Fibroblast of the aortic adventitia (primary cell): ENCODE results near the gene FGF12. TPM values are rescaled to one million over a fixed set of nuclear protein-coding genes. Genes with fewer than 3 reads are reported as not detected.

Experiments
- DNase-seq: peaks from one replicate; pipeline ENCODE4 v3.0.0-alpha.2; 2010; ENCODE audit warnings: low read depth
- H3K4me3 ChIP-seq: 2 replicates; pipeline ENCODE4 v1.5.1; 2011; ENCODE audit warnings: low read depth, mild to moderate bottlenecking, control low read depth, low read length, moderate library complexity
- total RNA-seq: library from RNA; depleted of rRNA; stranded (reverse); fragments of >200 nt; gene quantifications from 2 replicates; pipeline ENCODE4 v1.2.3, GENCODE V29; 2012; ENCODE audit warnings: low replicate concordance
- TF ChIP-seq, protein P1 (sequence below): IDR thresholded peaks from 2 replicates; pipeline ENCODE4 v1.5.1; 2011; ENCODE audit warnings: mild to moderate bottlenecking, low read length, control low read depth, inconsistent platforms; ENCODE audit not compliant: insufficient read depth

The FGF12 gene
- total RNA-seq, 1 donor = 0.36 TPM

DNA sequence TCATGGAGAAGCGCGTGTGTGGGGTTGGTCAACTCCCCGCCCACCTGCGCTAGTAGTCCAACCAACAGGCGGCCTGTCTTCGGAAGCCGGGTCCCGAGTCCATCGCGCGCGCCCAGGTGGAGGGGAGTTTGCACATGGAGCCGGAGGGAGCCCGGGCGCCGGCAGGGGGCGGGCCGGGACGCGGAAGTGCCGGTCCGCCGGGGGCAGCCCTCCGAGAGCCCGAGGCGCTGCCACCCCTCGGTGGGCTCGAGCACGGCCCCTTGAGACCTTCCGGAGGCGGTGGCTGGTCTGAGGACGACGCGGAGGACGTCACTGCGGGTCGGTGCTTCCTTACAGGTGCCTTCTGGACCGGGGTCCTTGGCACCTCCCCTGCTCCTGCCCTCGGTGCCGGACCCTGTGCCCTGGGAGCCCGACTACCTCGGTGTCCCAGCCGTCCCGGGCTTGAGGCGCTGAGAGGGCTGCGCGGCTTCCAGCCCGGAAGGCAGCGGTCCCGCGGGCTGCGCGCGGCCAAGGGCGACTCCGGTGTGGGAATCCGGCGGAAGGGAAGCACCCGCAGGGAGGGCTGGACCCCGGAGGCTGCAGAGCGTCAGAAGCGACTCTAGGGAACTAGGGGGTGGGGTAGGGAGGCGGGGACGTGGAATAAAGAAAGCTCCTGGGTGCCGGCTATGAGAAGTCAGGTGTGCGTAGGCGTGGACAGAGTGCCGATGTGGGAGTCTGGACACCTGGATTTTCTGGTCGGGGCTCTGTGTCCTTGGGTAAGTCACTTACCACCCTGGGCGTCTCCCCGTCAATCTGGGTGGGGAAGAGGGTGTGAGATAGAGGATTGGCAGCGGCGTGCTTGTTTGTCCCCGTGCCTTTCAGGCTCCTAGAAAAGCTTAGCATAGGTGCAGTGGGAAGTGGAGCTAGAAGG, 212.3 kb downstream of the FGF12 start:
- TF ChIP-seq, protein P1, sequence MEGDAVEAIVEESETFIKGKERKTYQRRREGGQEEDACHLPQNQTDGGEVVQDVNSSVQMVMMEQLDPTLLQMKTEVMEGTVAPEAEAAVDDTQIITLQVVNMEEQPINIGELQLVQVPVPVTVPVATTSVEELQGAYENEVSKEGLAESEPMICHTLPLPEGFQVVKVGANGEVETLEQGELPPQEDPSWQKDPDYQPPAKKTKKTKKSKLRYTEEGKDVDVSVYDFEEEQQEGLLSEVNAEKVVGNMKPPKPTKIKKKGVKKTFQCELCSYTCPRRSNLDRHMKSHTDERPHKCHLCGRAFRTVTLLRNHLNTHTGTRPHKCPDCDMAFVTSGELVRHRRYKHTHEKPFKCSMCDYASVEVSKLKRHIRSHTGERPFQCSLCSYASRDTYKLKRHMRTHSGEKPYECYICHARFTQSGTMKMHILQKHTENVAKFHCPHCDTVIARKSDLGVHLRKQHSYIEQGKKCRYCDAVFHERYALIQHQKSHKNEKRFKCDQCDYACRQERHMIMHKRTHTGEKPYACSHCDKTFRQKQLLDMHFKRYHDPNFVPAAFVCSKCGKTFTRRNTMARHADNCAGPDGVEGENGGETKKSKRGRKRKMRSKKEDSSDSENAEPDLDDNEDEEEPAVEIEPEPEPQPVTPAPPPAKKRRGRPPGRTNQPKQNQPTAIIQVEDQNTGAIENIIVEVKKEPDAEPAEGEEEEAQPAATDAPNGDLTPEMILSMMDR = no peak
- H3K4me3 ChIP-seq = peak overlapping the region; percentile 44
- no peak for DNase-seq

DNA sequence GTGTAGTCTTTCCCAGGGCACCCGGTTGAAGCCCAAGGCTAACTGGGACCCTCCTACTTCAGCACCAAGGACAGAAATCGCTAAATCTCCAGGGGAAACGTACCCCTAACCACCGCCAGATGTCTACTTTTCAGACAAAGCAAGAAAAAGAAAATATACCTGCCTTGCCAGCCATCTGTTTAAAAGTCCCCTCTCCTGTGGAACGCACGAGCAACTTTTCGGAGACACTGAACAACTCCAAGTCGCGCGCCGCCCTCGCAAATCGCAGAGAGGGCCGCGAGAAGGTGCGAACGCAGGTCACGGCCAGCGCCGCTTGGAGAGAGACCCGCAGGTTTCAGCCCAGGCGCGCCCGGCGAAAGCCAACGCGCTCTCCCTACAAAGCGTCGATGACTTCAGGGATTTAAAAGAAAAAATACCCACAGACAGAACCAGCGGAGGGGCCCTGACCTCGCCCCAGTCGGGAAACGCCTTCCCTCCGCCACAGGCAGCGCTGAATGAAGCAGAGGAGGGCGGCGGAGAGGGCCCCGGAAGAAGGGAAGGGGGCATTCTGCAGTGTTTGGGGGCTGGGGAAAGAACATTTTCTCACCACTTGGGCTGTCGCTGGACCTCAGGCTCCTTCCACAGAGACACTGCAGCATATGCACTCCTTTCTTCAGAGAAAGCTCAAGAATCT, 213.1 kb downstream of the FGF12 start:
- peak; percentile 15 for DNase-seq
- TF ChIP-seq, protein P1 = no peak
- peak overlapping the region; percentile 22 for H3K4me3 ChIP-seq

DNA sequence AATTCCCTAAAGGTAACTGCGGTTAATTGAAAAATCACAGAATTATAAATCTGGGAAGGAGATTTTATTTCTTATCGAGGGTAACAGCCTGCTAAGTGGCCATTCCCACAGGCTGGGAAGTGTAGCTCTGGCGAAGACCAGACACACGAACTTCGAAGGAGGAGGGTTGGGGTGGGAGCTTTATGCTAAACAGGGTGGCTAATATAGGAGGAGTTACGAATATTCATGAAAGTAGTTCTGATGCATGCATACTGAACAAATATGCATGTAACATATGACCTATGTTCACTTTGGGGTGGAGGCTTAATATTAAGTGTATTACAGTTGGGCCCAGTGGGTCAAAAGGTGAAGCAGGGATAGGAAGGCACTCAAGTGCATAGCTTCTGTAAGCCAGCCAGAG, 221.6 kb downstream of the FGF12 start:
- TF ChIP-seq, protein P1 = no peak
- DNase-seq = no peak
- H3K4me3 ChIP-seq = no peak overlapping the region

DNA sequence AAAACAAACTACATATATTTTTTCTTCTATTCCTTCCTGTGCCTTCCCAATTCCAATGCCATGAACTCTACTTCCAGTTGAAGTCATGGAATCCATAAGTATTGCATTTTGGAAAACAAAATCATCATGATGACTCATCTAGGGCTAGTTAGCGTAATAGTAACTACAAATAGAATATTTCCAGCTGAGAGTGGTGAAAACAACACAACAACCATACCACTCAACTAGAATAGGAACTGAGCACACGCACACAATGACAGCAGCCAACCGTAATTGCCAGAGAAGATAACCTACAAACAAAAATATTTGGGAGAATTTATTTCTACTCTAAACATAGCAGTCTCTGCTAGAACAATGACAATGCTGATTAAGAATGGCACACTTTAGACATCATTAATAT, 225.9 kb downstream of the FGF12 start:
- no peak for DNase-seq
- TF ChIP-seq, protein P1 = no peak
- no peak overlapping the region for H3K4me3 ChIP-seq

DNA sequence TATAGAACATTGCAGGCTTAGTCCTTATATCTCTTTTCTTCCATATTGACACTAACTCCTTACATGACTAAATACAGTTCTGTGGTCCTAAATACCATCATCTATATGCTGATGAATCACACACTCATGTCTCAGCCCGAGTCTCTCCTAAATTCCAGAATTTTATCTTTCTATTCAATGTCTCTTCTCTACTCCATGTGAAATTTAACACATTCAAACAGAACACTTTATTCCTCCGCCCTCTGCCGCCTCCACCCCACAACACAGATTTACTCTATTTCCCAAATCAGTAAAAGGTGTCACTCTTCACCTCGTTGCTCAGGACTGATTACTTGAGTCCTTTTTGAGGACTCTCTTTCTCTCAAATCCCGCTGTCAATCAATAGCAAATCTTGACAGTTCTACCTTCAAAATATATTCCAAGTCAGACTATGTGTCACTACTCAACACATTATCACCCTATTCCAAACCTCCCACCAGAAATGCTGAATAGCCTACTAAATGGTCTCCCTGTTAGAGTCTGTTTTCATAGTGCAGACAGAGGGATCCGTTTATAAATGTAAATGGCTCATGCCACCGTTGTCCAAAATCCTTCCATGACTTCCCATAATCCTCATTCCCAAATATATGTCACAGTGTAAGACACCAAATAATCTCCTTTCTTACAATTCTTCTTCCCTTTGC, 230.3 kb downstream of the FGF12 start:
- TF ChIP-seq, protein P1 = no peak
- no peak for DNase-seq
- H3K4me3 ChIP-seq = no peak overlapping the region

DNA sequence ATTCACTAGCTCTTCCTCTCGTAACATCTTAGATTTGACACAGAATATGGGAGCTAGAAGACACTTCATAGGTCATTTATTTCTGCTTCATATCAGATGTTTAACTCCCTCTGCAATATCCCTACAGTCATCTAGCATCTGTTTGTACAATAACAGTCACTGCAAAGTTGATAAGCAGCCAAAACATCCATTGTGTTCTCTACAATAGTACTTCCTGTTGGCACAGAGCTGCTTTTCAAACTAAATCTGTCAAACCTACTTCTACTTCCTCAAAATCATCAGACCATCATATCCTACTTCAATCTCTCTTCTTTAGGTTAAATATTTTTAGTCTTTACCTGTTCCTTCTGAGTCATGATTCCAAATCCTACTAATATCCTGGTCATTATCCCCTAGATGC, 233.2 kb downstream of the FGF12 start:
- DNase-seq = peak; percentile 49
- TF ChIP-seq, protein P1 = no peak
- no peak overlapping the region for H3K4me3 ChIP-seq
